HepG2 (cell line): ENCODE results near the gene SEMA4B. TPM values are rescaled to one million over a fixed set of nuclear protein-coding genes. Genes with fewer than 3 reads are reported as not detected.

Source experiments
- MZF1 ChIP-seq: sonication (generic); formaldehyde crosslinking; IDR thresholded peaks from 2 replicates; pipeline ENCODE4 v1.8.1; 2023; ENCODE audit warnings: mild to moderate bottlenecking, missing genetic modification reagents, borderline replicate concordance
- ZNF235 ChIP-seq: sonication (generic); formaldehyde crosslinking; IDR thresholded peaks from 2 replicates; pipeline ENCODE4 v1.8.1; 2023; ENCODE audit warnings: mild to moderate bottlenecking, missing genetic modification reagents, borderline replicate concordance
- ZNF274 ChIP-seq: sonication (generic); formaldehyde crosslinking; IDR thresholded peaks from 2 replicates; pipeline ENCODE4 v1.5.1; 2020; ENCODE audit warnings: mild to moderate bottlenecking, missing genetic modification reagents
- ZNF614 ChIP-seq: IDR thresholded peaks from 2 replicates; pipeline ENCODE4 v1.6.1; 2018; ENCODE audit warnings: missing biosample characterization, missing genetic modification reagents, inconsistent platforms, borderline replicate concordance
- ZNF781 ChIP-seq: sonication (generic); formaldehyde crosslinking; IDR thresholded peaks from 2 replicates; pipeline ENCODE4 v1.5.1; 2020; ENCODE audit warnings: borderline replicate concordance, mild to moderate bottlenecking, missing genetic modification reagents; ENCODE audit errors: not compliant biosample characterization
- polyA plus RNA-seq, 8 experiments: library from polyadenylated mRNA; depleted of rRNA in 3 of 8; stranded (reverse) in 7 of 8; unstranded in 1 of 8; fragments of >200 nt; fragmentation: Illumina TruSeq in 4 of 8; extraction: Trizol in 4 of 8; gene quantifications; 2 replicates each; pipeline versions ENCODE4 v1.2.1 to v1.2.3, GENCODE V29; 2011 to 2016; ENCODE audit warnings: low read depth in 4 of 8, missing spikeins in 1 of 8, mixed read lengths in 1 of 8; ENCODE audit not compliant: insufficient read depth in 1 of 8
- total RNA-seq, 5 experiments: library from RNA; depleted of rRNA; stranded (reverse); fragments of >200 nt; fragmentation: Illumina TruSeq; extraction: Trizol; gene quantifications; 2 replicates each; pipeline ENCODE4 v1.2.3, GENCODE V29; 2016; ENCODE audit warnings: low read depth in 1 of 5
- TF ChIP-seq, protein P1 (sequence below): sonication (generic); formaldehyde crosslinking; IDR thresholded peaks from 2 replicates; pipeline ENCODE4 v1.8.1; 2023; ENCODE audit warnings: mild to moderate bottlenecking, missing genetic modification reagents
- TF ChIP-seq, protein P2 (sequence below): sonication (generic); formaldehyde crosslinking; IDR thresholded peaks from 2 replicates; pipeline ENCODE4 v1.8.0; 2022; ENCODE audit warnings: mild to moderate bottlenecking, missing genetic modification reagents
- TF ChIP-seq, protein P3 (sequence below): IDR thresholded peaks from 2 replicates; pipeline ENCODE4 v1.6.1; 2016; ENCODE audit warnings: low read depth
- TF ChIP-seq, protein P4 (sequence below): sonication (generic); formaldehyde crosslinking; IDR thresholded peaks from 2 replicates; pipeline ENCODE4 v1.4.0; 2020; ENCODE audit warnings: missing genetic modification reagents
- TF ChIP-seq, protein P5 (sequence below): sonication (generic); formaldehyde crosslinking; IDR thresholded peaks from 2 replicates; pipeline ENCODE4 v1.4.0; 2020; ENCODE audit warnings: mild to moderate bottlenecking, missing genetic modification reagents
- TF ChIP-seq, protein P6 (sequence below): sonication (generic); formaldehyde crosslinking; IDR thresholded peaks from 2 replicates; pipeline ENCODE4 v1.5.0; 2020; ENCODE audit warnings: missing genetic modification reagents, mild to moderate bottlenecking, borderline replicate concordance
- TF ChIP-seq, protein P7 (sequence below), 2 experiments: sonication (generic) in 1 of 2; formaldehyde crosslinking in 1 of 2; IDR thresholded peaks; 2 replicates each; pipeline versions ENCODE4 v1.4.0 to v1.6.1; 2018 to 2020; ENCODE audit warnings: missing genetic modification reagents in 2 of 2, borderline replicate concordance in 1 of 2, low read depth in 1 of 2, mild to moderate bottlenecking in 1 of 2, missing biosample characterization in 1 of 2

SEMA4B gene
- total and polyA plus RNA-seq, 2 of the 13 experiments (the other 11 are each of a cell fraction or from before 2014, with no cell fraction given) = 2.1 to 17.0 TPM

DNA sequence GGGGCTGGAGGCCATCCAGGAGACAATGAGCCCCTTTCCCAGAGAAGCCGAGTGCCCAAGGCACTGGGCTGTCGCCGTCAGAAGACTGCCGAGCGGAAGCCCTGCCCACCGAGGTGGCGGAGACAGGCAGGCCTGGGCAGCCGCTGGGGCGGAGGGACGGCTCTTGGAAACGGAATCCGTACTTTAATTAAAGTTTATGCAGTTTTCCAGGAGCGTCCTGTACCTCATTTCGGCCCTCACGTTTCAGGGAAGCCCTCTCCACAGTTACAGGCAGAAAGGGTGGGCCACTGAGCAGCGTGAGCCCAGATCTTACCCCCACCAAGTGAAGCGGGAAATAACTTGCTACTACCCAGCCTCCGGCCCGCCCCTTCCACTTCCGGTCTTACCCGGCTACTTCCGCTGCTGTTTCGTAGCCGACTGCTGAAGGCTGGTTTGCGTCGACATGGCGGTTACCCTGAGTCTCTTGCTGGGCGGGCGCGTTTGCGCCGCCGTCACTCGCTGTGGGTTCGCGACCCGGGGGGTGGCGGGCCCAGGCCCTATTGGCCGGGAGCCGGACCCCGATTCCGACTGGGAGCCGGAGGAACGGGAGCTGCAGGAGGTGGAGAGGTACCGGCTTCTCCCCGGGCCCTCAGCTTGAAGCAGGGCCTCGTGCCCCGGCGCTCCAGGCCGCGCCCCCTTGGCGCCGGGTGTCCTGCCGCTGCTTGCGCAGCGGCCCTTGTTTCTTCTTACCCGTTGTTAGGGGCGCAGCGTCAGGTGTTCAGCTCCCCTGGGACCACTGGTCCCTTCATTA is 64.3 kb downstream of the SEMA4B start, which contains the start of gene NGRN (continued):
- no peak for TF ChIP-seq MZF1
- TF ChIP-seq, protein P1, sequence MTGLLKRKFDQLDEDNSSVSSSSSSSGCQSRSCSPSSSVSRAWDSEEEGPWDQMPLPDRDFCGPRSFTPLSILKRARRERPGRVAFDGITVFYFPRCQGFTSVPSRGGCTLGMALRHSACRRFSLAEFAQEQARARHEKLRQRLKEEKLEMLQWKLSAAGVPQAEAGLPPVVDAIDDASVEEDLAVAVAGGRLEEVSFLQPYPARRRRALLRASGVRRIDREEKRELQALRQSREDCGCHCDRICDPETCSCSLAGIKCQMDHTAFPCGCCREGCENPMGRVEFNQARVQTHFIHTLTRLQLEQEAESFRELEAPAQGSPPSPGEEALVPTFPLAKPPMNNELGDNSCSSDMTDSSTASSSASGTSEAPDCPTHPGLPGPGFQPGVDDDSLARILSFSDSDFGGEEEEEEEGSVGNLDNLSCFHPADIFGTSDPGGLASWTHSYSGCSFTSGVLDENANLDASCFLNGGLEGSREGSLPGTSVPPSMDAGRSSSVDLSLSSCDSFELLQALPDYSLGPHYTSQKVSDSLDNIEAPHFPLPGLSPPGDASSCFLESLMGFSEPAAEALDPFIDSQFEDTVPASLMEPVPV (CRISPR knock-in tag) = peak; percentile 84
- TF ChIP-seq, protein P2, sequence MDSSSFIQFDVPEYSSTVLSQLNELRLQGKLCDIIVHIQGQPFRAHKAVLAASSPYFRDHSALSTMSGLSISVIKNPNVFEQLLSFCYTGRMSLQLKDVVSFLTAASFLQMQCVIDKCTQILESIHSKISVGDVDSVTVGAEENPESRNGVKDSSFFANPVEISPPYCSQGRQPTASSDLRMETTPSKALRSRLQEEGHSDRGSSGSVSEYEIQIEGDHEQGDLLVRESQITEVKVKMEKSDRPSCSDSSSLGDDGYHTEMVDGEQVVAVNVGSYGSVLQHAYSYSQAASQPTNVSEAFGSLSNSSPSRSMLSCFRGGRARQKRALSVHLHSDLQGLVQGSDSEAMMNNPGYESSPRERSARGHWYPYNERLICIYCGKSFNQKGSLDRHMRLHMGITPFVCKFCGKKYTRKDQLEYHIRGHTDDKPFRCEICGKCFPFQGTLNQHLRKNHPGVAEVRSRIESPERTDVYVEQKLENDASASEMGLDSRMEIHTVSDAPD (CRISPR knock-in tag) = peak; percentile 45; the same call in 1 of the 2 replicates
- TF ChIP-seq ZNF235 (CRISPR knock-in tag) = no peak
- TF ChIP-seq ZNF614 (CRISPR knock-in tag) = peak; percentile 77
- TF ChIP-seq, protein P3, sequence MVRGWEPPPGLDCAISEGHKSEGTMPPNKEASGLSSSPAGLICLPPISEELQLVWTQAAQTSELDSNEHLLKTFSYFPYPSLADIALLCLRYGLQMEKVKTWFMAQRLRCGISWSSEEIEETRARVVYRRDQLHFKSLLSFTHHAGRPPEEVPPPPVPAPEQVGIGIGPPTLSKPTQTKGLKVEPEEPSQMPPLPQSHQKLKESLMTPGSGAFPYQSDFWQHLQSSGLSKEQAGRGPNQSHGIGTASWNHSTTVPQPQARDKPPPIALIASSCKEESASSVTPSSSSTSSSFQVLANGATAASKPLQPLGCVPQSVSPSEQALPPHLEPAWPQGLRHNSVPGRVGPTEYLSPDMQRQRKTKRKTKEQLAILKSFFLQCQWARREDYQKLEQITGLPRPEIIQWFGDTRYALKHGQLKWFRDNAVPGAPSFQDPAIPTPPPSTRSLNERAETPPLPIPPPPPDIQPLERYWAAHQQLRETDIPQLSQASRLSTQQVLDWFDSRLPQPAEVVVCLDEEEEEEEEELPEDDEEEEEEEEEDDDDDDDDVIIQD (CRISPR knock-in tag) = no peak
- TF ChIP-seq ZNF274 (CRISPR knock-in tag) = peak; percentile 87; the same call in 1 of the 2 replicates
- TF ChIP-seq, protein P4, sequence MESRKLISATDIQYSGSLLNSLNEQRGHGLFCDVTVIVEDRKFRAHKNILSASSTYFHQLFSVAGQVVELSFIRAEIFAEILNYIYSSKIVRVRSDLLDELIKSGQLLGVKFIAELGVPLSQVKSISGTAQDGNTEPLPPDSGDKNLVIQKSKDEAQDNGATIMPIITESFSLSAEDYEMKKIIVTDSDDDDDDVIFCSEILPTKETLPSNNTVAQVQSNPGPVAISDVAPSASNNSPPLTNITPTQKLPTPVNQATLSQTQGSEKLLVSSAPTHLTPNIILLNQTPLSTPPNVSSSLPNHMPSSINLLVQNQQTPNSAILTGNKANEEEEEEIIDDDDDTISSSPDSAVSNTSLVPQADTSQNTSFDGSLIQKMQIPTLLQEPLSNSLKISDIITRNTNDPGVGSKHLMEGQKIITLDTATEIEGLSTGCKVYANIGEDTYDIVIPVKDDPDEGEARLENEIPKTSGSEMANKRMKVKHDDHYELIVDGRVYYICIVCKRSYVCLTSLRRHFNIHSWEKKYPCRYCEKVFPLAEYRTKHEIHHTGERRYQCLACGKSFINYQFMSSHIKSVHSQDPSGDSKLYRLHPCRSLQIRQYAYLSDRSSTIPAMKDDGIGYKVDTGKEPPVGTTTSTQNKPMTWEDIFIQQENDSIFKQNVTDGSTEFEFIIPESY = peak; percentile 34
- TF ChIP-seq, protein P5, sequence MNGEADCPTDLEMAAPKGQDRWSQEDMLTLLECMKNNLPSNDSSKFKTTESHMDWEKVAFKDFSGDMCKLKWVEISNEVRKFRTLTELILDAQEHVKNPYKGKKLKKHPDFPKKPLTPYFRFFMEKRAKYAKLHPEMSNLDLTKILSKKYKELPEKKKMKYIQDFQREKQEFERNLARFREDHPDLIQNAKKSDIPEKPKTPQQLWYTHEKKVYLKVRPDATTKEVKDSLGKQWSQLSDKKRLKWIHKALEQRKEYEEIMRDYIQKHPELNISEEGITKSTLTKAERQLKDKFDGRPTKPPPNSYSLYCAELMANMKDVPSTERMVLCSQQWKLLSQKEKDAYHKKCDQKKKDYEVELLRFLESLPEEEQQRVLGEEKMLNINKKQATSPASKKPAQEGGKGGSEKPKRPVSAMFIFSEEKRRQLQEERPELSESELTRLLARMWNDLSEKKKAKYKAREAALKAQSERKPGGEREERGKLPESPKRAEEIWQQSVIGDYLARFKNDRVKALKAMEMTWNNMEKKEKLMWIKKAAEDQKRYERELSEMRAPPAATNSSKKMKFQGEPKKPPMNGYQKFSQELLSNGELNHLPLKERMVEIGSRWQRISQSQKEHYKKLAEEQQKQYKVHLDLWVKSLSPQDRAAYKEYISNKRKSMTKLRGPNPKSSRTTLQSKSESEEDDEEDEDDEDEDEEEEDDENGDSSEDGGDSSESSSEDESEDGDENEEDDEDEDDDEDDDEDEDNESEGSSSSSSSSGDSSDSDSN (CRISPR knock-in tag) = peak; percentile 79
- TF ChIP-seq, protein P6, sequence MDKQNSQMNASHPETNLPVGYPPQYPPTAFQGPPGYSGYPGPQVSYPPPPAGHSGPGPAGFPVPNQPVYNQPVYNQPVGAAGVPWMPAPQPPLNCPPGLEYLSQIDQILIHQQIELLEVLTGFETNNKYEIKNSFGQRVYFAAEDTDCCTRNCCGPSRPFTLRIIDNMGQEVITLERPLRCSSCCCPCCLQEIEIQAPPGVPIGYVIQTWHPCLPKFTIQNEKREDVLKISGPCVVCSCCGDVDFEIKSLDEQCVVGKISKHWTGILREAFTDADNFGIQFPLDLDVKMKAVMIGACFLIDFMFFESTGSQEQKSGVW (CRISPR knock-in tag) = 0 out of 2 replicates have a peak, but pooled peaks have one; percentile 7
- TF ChIP-seq, protein P7, sequence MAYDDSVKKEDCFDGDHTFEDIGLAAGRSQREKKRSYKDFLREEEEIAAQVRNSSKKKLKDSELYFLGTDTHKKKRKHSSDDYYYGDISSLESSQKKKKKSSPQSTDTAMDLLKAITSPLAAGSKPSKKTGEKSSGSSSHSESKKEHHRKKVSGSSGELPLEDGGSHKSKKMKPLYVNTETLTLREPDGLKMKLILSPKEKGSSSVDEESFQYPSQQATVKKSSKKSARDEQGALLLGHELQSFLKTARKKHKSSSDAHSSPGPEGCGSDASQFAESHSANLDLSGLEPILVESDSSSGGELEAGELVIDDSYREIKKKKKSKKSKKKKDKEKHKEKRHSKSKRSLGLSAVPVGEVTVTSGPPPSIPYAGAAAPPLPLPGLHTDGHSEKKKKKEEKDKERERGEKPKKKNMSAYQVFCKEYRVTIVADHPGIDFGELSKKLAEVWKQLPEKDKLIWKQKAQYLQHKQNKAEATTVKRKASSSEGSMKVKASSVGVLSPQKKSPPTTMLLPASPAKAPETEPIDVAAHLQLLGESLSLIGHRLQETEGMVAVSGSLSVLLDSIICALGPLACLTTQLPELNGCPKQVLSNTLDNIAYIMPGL (CRISPR knock-in tag; IDR thresholded peaks at IDR 0.05; ENCODE audit: borderline replicate concordance in 1 of 2, low read depth in 1 of 2) = peak; percentile 62 to 71; a peak in 3 of 4 replicates
- peak; percentile 55 for TF ChIP-seq ZNF781 (CRISPR knock-in tag)
